Adrenal gland (tissue), 12 donors: Measurements from ENCODE around the gene PTPRN2. TPM values are rescaled to one million over a fixed set of nuclear protein-coding genes. Genes with fewer than 3 reads are reported as not detected.

Source experiments
- DNase-seq, 7 donors: peaks; one replicate each; pipeline ENCODE4 v3.0.0-alpha.2; 2019 to 2020
- H3K27ac ChIP-seq, 5 donors: fragments of 200-600 bp; sonication (generic) in 4 of 5; 1 replicate in 3 of 5; 2 replicates in 2 of 5; pipeline versions ENCODE4 v1.5.1 to v1.8.0; 2016 to 2020; ENCODE audit warnings: mild to moderate bottlenecking in 1 of 5
- H3K27me3 ChIP-seq: fragments of 200-600 bp; 2 replicates; pipeline ENCODE4 v1.8.0; 2021
- H3K36me3 ChIP-seq, 2 donors: fragments of 200-600 bp; replicated peaks in 1 of 2; 1 replicate in 1 of 2; 2 replicates in 1 of 2; pipeline versions ENCODE4 v1.5.1 to v1.8.0; 2018 to 2022
- H3K4me1 ChIP-seq, 2 donors: fragments of 200-600 bp; replicated peaks in 1 of 2; 1 replicate in 1 of 2; 2 replicates in 1 of 2; pipeline versions ENCODE4 v1.5.1 to v1.8.0; 2018 to 2021
- H3K4me3 ChIP-seq, 4 donors: fragments of 200-600 bp; sonication (generic) in 3 of 4; one replicate each; pipeline ENCODE4 v1.5.1; 2016 to 2018
- H3K9me3 ChIP-seq, 3 donors: fragments of 200-600 bp; sonication (generic) in 1 of 3; replicated peaks in 1 of 3; 1 replicate in 2 of 3; 2 replicates in 1 of 3; pipeline versions ENCODE4 v1.5.1 to v1.8.0; 2016 to 2021
- POLR2A ChIP-seq, 2 donors: fragments of 450-650 bp; IDR thresholded peaks; one replicate each; pipeline ENCODE4 v1.6.1; 2017; ENCODE audit warnings: antibody characterized with exemption in 2 of 2, mild to moderate bottlenecking in 2 of 2, moderate library complexity in 1 of 2
- whole genome bisulfite sequencing, 4 donors: extraction: QIAGEN DNeasy Blood & Tissue Kit in 2 of 4; methylation state at CpG; one replicate each; pipeline versions ENCODE4 v1.1.5 to v1.1.7; 2013 to 2017; 5-methylcytosine and 5-hydroxymethylcytosine counted together
- intact Hi-C, 2 donors: fragments of 100-400 bp; cut with DNase I; formaldehyde crosslinking; loops; one replicate each; pipeline versions ENCODE4 v1.14.1 to v1.15.0; 2022 to 2023
- polyA plus RNA-seq, 3 donors: library from polyadenylated mRNA; stranded (reverse); fragments of 200-250 nt in 2 of 3; fragments of 350-450 nt in 1 of 3; fragmentation: Illumina TruSeq in 1 of 3; extraction: RNeasy Lipid Tissue Mini Kit (QIAGEN cat#74804) in 1 of 3; gene quantifications; one replicate each; pipeline ENCODE4 v1.2.3, GENCODE V29; 2013 to 2014
- total RNA-seq, 9 donors: library from RNA; depleted of rRNA in 4 of 9; stranded (reverse); fragments of >200 nt in 4 of 9; fragments of 120-200 nt in 1 of 9; fragmentation: NEBNext Ultra II Directional in 1 of 9; extraction: Animal tissue kit (Norgen Biotek cat#: 25700) in 1 of 9; gene quantifications; one replicate each; pipeline versions ENCODE4 v1.1.0 to v1.2.4, GENCODE V29; 2013 to 2023
- TF ChIP-seq, protein P1 (sequence below), 6 experiments: fragments of 450-650 bp in 4 of 6; fragments of 200-600 bp in 2 of 6; sonication (generic) in 1 of 6; IDR thresholded peaks; 1 replicate in 5 of 6; 2 replicates in 1 of 6; pipeline versions ENCODE4 v1.5.1 to v1.8.0; 2016 to 2021; ENCODE audit warnings: antibody characterized with exemption in 6 of 6, mild to moderate bottlenecking in 2 of 6, moderate library complexity in 1 of 6
- donor health status: healthy with polysubstance abuse.
- donor health status: Bipolar disorder and iron deficiency.
- donor health status: DM: yes; HTN: yes; CAD: no.
- donor health status: DM: no; HTN: no; CAD: no.
- donor health status: DM: no; HTN: no; CAD: no.
- donor health status: DM: yes; HTN: yes; CAD: no.

The PTPRN2 gene
- total and polyA plus RNA-seq, 12 donors = 2.2 to 16.2 (median 3.4) TPM

DNA sequence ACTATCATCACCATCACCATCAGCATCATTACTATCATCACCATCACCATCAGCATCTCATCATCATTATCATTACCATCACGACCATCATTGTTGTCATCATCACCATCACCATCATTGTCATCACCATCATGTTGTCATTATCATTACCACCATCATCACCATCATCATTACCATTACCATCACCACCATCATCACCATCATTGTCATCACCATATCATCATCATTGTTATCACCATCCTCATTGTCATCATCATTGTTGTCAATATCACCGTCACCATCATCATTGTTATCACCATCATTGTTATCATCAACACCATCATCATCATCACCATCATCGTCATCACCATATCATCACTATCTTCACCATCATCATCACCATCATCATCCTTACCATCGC is 124.3 kb downstream of the PTPRN2 start:
- no peak for TF ChIP-seq POLR2A (IDR thresholded peaks at IDR 0.05)
- TF ChIP-seq, protein P1, sequence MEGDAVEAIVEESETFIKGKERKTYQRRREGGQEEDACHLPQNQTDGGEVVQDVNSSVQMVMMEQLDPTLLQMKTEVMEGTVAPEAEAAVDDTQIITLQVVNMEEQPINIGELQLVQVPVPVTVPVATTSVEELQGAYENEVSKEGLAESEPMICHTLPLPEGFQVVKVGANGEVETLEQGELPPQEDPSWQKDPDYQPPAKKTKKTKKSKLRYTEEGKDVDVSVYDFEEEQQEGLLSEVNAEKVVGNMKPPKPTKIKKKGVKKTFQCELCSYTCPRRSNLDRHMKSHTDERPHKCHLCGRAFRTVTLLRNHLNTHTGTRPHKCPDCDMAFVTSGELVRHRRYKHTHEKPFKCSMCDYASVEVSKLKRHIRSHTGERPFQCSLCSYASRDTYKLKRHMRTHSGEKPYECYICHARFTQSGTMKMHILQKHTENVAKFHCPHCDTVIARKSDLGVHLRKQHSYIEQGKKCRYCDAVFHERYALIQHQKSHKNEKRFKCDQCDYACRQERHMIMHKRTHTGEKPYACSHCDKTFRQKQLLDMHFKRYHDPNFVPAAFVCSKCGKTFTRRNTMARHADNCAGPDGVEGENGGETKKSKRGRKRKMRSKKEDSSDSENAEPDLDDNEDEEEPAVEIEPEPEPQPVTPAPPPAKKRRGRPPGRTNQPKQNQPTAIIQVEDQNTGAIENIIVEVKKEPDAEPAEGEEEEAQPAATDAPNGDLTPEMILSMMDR (IDR thresholded peaks at IDR 0.05) = no peak
- H3K4me3 ChIP-seq = no peak overlapping the region
- no peak overlapping the region for H3K27ac ChIP-seq
- no peaks in the 10 kb centered on the region for H3K27me3 ChIP-seq
- H3K36me3 ChIP-seq = no peaks in the 10 kb centered on the region
- no peak for DNase-seq
- 82 to 84% (median 83%) methylated on average over 4 of the region's 4 CpGs for WGBS, 4 donors
- H3K4me1 ChIP-seq = no peaks in the 10 kb centered on the region
- no peaks in the 10 kb centered on the region for H3K9me3 ChIP-seq
- intact Hi-C loops = no loop called here

DNA sequence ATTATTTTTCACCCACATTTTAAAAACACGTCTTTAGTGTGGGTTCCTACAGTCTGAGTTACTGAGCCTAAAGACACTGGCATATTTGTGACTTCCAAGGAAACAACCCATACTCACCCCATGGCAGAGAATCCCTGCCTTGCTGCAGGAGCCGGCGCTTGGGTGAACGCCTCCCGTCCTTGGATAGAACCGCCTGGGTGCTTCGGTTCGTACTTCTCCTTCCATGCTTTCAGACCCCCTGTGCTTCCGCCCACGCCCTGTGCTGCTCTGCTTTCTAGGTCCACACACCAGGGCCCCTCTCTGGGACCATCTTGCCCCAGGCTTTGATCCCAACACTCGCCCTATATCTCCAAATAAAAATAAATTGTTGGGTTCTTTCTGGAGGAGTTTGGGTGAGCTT is 125.8 kb downstream of the PTPRN2 start:
- DNase-seq = no peak
- H3K27me3 ChIP-seq = no peaks in the 10 kb centered on the region
- intact Hi-C loops = no loop called here
- no peaks in the 10 kb centered on the region for H3K9me3 ChIP-seq
- no peak overlapping the region for H3K4me3 ChIP-seq
- 80 to 85% (median 83%) methylated on average over 11 of the region's 11 CpGs for WGBS, 4 donors
- no peak overlapping the region for H3K27ac ChIP-seq
- no peaks in the 10 kb centered on the region for H3K36me3 ChIP-seq
- TF ChIP-seq POLR2A (IDR thresholded peaks at IDR 0.05) = no peak
- TF ChIP-seq, protein P1 (IDR thresholded peaks at IDR 0.05) = no peak
- no peaks in the 10 kb centered on the region for H3K4me1 ChIP-seq

DNA sequence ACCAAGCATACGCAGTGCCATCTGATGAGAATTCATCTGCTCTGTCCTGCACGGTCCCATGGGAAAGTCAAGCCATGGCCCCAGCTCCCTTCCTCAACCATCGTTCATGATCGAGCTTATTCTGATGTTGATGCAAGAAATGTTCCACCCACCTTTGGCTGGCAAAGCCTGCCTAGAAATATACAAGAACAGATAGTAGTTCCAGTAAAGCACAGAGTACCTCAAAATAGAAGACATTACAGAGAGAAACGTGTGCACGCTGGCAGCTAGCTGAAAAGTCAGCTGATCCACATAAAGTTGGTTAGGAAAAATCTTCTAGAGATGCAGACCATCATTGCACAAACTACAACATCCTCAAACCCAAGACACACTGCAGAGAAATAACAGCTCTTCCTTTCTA is 127.0 kb downstream of the PTPRN2 start:
- intact Hi-C loops = no loop called here
- no peaks in the 10 kb centered on the region for H3K4me1 ChIP-seq
- no peaks in the 10 kb centered on the region for H3K27me3 ChIP-seq
- no peaks in the 10 kb centered on the region for H3K36me3 ChIP-seq
- TF ChIP-seq, protein P1 (IDR thresholded peaks at IDR 0.05) = no peak
- TF ChIP-seq POLR2A (IDR thresholded peaks at IDR 0.05) = no peak
- WGBS, 4 donors = 82 to 86% (median 85%) methylated on average over 6 of the region's 6 CpGs
- DNase-seq = no peak
- no peak overlapping the region for H3K4me3 ChIP-seq
- H3K27ac ChIP-seq = no peak overlapping the region
- H3K9me3 ChIP-seq = no peaks in the 10 kb centered on the region

DNA sequence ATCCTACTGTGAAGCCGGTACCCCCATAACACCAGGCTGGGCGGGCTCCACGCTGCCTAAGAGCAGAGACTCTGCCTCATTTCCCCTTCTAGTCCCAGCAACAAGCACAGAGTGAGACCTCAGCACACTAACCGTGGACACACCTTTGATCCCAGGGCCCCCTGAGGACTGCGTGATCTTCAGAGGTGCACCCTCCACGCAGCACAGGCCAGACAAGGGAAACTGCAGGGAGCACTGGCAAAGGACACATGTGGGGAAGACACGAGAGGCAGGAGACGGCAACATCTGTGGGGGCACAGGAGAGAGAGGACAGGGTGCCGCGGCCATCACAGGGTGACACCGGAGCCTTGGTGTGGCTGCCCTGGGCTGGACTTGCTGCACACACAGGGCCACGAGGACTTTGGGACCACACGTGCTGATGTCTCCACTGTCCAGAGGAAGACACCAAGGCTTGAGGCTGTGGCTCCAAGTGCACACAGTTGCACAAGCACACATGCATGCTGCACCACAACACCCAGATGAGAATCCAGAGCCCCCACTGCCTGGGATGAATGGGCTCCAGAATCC is 128.8 kb downstream of the PTPRN2 start:
- TF ChIP-seq, protein P1 (IDR thresholded peaks at IDR 0.05) = no peak
- no peak for TF ChIP-seq POLR2A (IDR thresholded peaks at IDR 0.05)
- DNase-seq = no peak
- H3K27ac ChIP-seq = no peak overlapping the region
- H3K4me1 ChIP-seq = no peaks in the 10 kb centered on the region
- intact Hi-C loops = no loop called here
- no peaks in the 10 kb centered on the region for H3K9me3 ChIP-seq
- no peak overlapping the region for H3K4me3 ChIP-seq
- no peaks in the 10 kb centered on the region for H3K27me3 ChIP-seq
- 78 to 88% (median 82%) methylated on average over 12 to 13 of the region's 13 CpGs for WGBS, 4 donors
- no peaks in the 10 kb centered on the region for H3K36me3 ChIP-seq
